RPMI7951 (cell line): Measurements from ENCODE around the gene VSIG10L2. TPM values are rescaled to one million over a fixed set of nuclear protein-coding genes. Genes with fewer than 3 reads are reported as not detected.
A peak's percentile ranks its signal among the peaks of the same experiment; 100 is the strongest.

Source experiments
- DNase-seq: peaks from one replicate; pipeline ENCODE4 v3.0.0-alpha.2; 2012; ENCODE audit warnings: low read depth
- total RNA-seq: library from RNA; depleted of rRNA; stranded (reverse); fragments of >200 nt; shearing (Covaris generic); gene quantifications from 2 replicates; pipeline ENCODE4 v1.2.3, GENCODE V29; 2014

Gene VSIG10L2
- total RNA-seq, 1 experiment from 2014 or later = not detected

GRCh38 chr11:125929445-125930075 lies 16.3 kb upstream of the VSIG10L2 start:
- no peak for DNase-seq

DNA sequence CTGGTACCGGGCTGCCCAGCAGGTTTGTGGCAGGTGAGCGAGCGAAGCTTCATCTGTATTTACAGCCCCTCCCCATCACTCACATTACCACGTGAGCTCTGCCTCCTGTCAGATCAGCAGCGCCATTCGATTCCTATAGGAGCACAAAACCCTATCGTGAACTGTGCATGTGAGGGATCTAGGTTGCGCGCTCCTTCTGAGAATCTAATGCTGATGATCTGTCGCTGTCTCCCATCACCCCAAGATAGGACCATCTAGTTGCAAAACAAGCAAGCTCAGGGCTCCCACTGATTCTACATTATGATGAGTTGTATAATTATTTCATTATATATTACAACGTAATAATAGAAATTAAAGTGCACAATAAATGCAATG lies 15.8 kb upstream of the VSIG10L2 start:
- DNase-seq = no peak

DNA sequence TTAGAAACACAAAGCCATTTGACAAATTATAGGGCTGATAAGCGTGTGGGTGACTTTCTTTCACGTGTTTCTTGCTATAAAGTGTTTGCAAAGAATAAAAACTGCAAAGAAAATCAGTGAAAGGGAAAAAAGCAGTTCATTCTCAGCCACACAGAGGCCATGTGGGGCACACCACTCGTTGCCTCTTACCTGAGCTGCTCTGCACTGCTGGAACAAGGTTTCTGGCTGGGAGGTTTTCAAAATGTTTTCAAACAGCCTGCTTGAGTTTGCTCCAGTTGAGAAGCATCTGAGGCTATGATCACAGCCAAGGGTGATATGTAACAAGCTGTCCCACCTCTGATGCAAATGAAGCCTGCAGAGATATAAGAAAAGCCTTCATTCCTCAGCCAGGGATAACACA lies 14.7 kb upstream of the VSIG10L2 start:
- DNase-seq = no peak

GRCh38 chr11:125931668-125932067 lies 14.2 kb upstream of the VSIG10L2 start:
- DNase-seq = no peak

DNA sequence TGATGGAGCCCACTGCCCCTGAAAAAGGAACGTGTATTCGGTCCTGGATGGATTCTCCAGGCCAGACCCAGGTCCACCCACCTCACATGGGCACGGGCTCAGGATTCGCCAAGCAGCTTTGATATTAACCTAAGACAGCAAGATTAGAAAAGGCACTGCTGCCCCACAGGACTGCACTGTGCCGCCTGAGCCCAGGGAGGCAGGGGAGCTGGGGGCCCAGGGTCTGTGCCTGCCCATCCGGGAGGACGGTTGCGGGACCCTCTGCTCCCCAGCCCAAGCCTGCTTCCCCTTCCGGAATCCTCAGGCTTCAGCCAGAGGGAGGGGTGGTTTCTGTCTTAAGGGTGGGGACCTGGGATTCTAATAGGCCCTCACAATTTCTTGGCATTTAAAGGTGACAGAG lies 13.5 kb upstream of the VSIG10L2 start:
- DNase-seq = no peak

GRCh38 chr11:125933030-125933813 lies 12.6 kb upstream of the VSIG10L2 start:
- no peak for DNase-seq

DNA sequence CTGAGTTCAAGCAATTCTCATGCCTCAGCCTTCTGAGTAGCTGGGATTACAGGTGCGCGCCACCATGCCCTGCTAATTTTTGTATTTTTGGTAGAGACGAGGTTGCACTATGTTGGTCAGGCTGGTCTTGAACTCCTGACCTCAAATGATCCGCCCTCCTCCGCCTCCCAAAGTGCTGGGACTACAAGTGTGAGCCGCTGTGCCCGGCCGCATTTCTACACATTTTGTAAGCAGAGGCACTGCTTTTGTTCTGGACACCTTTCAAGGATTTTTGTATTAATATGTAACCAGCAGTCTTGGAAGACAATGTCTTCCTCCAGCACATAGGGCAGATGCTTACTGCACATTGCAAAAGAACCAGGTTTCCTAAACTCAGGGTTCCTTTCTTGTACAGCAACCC lies 11.4 kb upstream of the VSIG10L2 start:
- no peak for DNase-seq

DNA sequence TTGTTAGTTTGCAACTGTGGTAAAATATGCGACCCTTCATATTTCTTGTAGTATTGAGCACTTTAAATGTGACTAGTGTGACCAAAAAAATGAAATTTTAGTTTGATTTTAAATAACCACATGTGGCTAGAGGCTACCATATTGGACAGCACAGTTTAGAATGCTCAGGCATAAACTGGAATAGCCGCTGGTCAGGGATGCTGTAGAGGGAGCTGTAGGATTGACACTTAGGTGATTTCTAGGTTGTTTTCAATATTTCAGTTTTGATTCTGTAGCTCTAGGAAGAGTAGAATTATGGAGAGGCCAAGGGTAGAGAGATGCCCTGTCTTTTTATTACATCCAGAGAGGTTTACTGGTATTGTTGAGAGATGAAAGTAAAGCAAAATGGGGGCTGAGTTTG lies 10.8 kb upstream of the VSIG10L2 start:
- peak; percentile 16 for DNase-seq

GRCh38 chr11:125935618-125936199 lies 10.1 kb upstream of the VSIG10L2 start:
- DNase-seq = peak; percentile 39

GRCh38 chr11:125938418-125938817 lies 7.4 kb upstream of the VSIG10L2 start:
- DNase-seq = no peak

DNA sequence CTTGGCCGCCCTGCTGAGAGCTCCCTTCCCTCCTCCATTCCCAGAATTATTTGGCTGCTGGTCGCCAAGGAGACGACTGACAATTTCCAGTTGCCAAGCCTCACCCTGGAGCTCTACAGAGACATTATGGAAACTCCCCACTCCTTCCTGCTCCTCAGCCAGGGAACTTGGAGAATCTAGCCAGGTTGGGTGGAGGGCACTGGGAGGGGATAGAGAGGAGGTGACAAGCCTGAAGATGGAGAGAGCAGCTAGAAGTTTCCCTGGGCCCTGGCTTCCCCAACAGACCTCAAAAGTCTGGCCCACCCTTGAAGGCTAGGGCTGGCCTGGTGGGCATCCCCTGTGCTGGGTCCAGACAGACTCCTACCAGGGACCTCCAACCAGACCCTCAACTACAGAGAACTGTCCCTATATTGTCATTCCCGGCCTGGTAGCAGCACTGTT lies 6.7 kb upstream of the VSIG10L2 start:
- no peak for DNase-seq

DNA sequence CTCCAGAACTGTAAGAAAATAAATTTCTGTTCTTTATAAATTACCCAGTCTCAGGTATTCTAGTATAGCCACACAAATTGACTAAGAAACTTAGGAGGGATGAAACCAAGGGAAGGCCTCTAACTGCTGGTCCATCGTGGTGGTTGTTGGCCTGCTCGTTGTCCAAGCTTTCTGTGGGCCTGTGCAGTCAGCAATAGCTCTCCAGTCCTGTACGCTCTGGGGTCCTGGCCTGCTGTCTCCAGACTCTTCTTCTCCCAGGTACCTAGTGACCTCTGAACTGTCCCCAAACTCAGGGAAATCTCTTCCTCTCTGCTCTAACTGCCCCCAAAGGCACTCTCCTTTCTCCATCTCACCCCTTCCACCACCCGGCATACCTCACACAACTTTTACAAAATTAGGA lies 5.7 kb upstream of the VSIG10L2 start:
- DNase-seq = no peak

DNA sequence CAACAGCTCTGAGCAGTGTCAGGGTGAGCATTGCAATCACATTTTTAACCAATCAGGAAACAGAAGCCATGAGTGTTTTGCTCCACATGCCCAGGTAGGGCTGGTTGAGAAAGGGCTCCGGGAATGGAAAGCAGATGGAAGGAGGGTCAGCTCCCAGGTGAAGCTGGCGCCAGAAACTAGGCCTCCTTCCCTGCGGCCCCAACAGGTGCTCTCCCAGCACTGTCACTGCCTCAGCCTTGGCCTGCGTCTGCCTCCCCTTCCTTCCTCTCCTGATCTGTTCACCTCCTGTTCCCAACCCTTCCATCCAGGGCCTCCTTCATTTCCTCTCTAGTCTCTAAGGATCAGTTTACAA lies 4.6 kb upstream of the VSIG10L2 start:
- DNase-seq = no peak

- peak; percentile 26 for DNase-seq
These were observed 3.9 kb upstream of the VSIG10L2 start for GRCh38 chr11:125941619-125942611.

DNA sequence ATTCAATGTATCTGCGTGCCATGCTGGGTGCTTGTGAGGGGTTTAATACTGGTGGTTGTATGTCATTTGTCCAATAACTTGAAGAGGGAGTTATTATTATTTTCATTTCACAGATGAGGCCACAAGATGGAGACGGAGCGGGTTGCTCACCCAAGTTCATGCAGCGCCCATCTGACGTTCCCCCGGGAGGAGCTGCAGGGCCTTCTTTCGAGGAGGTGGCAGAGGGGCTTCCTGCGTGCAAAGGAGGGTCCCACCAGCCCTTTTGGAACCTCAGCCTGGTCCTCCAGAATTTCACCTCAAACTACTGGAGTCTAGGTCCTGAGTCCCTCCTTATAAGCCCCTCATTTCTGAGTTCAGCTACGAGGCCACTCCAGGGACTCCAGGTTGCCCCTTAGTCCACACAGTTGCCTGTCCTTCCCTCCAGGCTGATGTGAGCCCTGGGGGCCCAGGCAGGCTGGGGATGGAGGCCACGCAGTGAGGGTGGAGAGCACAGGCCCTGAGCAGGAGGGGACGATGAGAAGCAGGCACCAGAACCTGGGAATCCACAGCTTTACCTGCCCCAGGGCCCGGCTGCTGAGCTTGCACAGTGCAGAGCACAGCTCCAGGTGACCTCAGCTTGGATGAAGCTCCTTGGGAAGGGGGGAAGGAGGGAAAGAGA lies 2.9 kb upstream of the VSIG10L2 start:
- no peak for DNase-seq

GRCh38 chr11:125943661-125944349 lies 2.0 kb upstream of the VSIG10L2 start:
- DNase-seq = no peak

GRCh38 chr11:125944350-125945010 lies 1.4 kb upstream of the VSIG10L2 start:
- no peak for DNase-seq

GRCh38 chr11:125945011-125945796 lies 640 bp upstream of the VSIG10L2 start:
- no peak for DNase-seq

GRCh38 chr11:125946712-125947418 lies 1.0 kb downstream of the VSIG10L2 start:
- DNase-seq = no peak
